Measurements from ENCODE around the gene SLC5A12.

Gene SLC5A12

DNA sequence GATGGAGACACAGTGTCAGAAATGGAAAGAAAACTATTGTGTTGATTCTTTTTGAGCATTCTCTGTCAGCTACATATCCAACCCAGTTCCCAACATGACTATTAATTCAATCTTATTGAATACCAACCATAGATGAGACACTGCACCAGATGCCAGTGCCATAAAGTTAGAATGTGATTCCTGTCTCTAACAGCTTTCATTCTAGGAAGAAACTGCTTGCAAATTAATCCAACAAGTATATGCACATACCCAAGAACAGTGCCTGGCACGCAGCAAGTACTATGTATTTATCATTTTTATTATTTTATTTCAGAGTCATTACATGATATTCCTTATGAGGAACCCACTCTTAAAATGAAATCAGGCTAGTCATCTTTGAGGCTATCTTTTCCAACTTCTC lies 34.5 kb downstream of the SLC5A12 start:
- H3K4me3 ChIP-seq (ENCODE audit: insufficient read depth, low read length, poor library complexity, severe bottlenecking) = no peak overlapping the region
- H3K9me3 ChIP-seq (ENCODE audit: insufficient read depth, low read length) = no peaks in the 10 kb centered on the region
- H3F3A ChIP-seq (ENCODE audit: insufficient read depth) = no peaks in the 10 kb centered on the region
- no peaks in the 10 kb centered on the region for H3K36me3 ChIP-seq (ENCODE audit: low read length)
- H3K4me2 ChIP-seq (ENCODE audit: low read depth, low read length, poor library complexity, severe bottlenecking) = no peak overlapping the region
- H2AFZ ChIP-seq (ENCODE audit: low read depth, low read length, severe bottlenecking) = no peak overlapping the region
- no peak overlapping the region for H3K9ac ChIP-seq (ENCODE audit: low read length)
- TF ChIP-seq, protein P1, sequence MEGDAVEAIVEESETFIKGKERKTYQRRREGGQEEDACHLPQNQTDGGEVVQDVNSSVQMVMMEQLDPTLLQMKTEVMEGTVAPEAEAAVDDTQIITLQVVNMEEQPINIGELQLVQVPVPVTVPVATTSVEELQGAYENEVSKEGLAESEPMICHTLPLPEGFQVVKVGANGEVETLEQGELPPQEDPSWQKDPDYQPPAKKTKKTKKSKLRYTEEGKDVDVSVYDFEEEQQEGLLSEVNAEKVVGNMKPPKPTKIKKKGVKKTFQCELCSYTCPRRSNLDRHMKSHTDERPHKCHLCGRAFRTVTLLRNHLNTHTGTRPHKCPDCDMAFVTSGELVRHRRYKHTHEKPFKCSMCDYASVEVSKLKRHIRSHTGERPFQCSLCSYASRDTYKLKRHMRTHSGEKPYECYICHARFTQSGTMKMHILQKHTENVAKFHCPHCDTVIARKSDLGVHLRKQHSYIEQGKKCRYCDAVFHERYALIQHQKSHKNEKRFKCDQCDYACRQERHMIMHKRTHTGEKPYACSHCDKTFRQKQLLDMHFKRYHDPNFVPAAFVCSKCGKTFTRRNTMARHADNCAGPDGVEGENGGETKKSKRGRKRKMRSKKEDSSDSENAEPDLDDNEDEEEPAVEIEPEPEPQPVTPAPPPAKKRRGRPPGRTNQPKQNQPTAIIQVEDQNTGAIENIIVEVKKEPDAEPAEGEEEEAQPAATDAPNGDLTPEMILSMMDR (IDR thresholded peaks at IDR 0.05; ENCODE audit: insufficient read depth, low read length, poor library complexity, severe bottlenecking) = no peak
- no peak for TF ChIP-seq EZH2phosphoT487 (conservative IDR thresholded peaks at IDR 0.05; ENCODE audit: low read length)
- H3K9me2 ChIP-seq (replicated peaks; ENCODE audit: insufficient read depth, low read length) = no peaks in the 10 kb centered on the region
- H3K27me3 ChIP-seq (ENCODE audit: low read length) = no peaks in the 10 kb centered on the region
- H3K79me2 ChIP-seq (ENCODE audit: insufficient read depth, low read length) = no peaks in the 10 kb centered on the region
- H3K27ac ChIP-seq (ENCODE audit: low read depth, low read length) = no peak overlapping the region
- no peaks in the 10 kb centered on the region for H4K20me1 ChIP-seq (ENCODE audit: low read depth, low read length)

DNA sequence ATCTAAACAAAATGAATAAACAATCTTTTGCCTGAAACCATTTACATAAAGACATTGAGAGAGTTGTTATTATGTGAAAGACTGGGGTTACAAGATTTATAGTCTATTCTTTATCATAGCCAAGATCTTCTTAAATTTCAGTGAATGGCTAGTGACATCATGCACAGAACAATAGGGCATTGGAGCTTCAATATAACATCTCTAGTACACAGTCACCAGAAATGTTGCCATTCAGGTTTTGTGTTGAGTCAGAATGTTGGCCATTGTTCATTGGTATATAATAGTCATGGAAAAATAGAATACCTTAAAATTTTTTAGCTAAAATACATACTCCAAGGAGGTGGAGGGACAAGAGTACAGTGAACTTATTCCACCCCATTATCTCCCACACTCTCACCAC lies 44.3 kb downstream of the SLC5A12 start:
- no peak overlapping the region for H2AFZ ChIP-seq (ENCODE audit: low read depth, low read length, severe bottlenecking)
- H4K20me1 ChIP-seq (ENCODE audit: low read depth, low read length) = no peaks in the 10 kb centered on the region
- no peaks in the 10 kb centered on the region for H3K27me3 ChIP-seq (ENCODE audit: low read length)
- no peaks in the 10 kb centered on the region for H3K9me3 ChIP-seq (ENCODE audit: insufficient read depth, low read length)
- no peak overlapping the region for H3K9ac ChIP-seq (ENCODE audit: low read length)
- H3K79me2 ChIP-seq (ENCODE audit: insufficient read depth, low read length) = no peaks in the 10 kb centered on the region
- H3F3A ChIP-seq (ENCODE audit: insufficient read depth) = no peaks in the 10 kb centered on the region
- H3K36me3 ChIP-seq (ENCODE audit: low read length) = no peaks in the 10 kb centered on the region
- no peak overlapping the region for H3K4me3 ChIP-seq (ENCODE audit: insufficient read depth, low read length, poor library complexity, severe bottlenecking)
- TF ChIP-seq, protein P1 (IDR thresholded peaks at IDR 0.05; ENCODE audit: insufficient read depth, low read length, poor library complexity, severe bottlenecking) = no peak
- TF ChIP-seq EZH2phosphoT487 (conservative IDR thresholded peaks at IDR 0.05; ENCODE audit: low read length) = no peak
- H3K9me2 ChIP-seq (replicated peaks; ENCODE audit: insufficient read depth, low read length) = no peaks in the 10 kb centered on the region
- H3K4me2 ChIP-seq (ENCODE audit: low read depth, low read length, poor library complexity, severe bottlenecking) = no peak overlapping the region
- H3K27ac ChIP-seq (ENCODE audit: low read depth, low read length) = no peak overlapping the region

DNA sequence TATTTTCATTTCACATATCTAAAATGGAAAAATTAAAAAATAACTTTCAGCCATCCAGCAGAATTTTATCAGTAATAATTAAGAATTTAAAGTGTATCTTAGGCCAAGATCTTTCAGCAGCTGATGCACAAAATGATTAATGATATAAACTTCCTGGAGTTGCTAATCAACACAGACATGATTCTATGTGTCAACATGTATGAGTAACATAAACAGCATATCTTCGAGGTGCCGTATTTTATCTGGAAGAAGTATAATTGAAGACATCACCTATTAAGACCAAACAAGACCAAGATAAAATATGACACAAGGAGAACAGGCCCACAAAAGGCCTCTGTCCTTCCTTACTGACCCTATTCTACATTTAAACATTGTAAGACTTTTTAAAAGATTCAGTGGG lies 45.2 kb downstream of the SLC5A12 start:
- no peaks in the 10 kb centered on the region for H3K79me2 ChIP-seq (ENCODE audit: insufficient read depth, low read length)
- no peaks in the 10 kb centered on the region for H4K20me1 ChIP-seq (ENCODE audit: low read depth, low read length)
- H3K36me3 ChIP-seq (ENCODE audit: low read length) = no peaks in the 10 kb centered on the region
- no peak overlapping the region for H3K9ac ChIP-seq (ENCODE audit: low read length)
- no peaks in the 10 kb centered on the region for H3F3A ChIP-seq (ENCODE audit: insufficient read depth)
- H3K4me3 ChIP-seq (ENCODE audit: insufficient read depth, low read length, poor library complexity, severe bottlenecking) = no peak overlapping the region
- H3K4me2 ChIP-seq (ENCODE audit: low read depth, low read length, poor library complexity, severe bottlenecking) = no peak overlapping the region
- no peak overlapping the region for H2AFZ ChIP-seq (ENCODE audit: low read depth, low read length, severe bottlenecking)
- TF ChIP-seq EZH2phosphoT487 (conservative IDR thresholded peaks at IDR 0.05; ENCODE audit: low read length) = no peak
- TF ChIP-seq, protein P1 (IDR thresholded peaks at IDR 0.05; ENCODE audit: insufficient read depth, low read length, poor library complexity, severe bottlenecking) = no peak
- no peaks in the 10 kb centered on the region for H3K9me2 ChIP-seq (replicated peaks; ENCODE audit: insufficient read depth, low read length)
- H3K9me3 ChIP-seq (ENCODE audit: insufficient read depth, low read length) = no peaks in the 10 kb centered on the region
- H3K27me3 ChIP-seq (ENCODE audit: low read length) = no peaks in the 10 kb centered on the region
- H3K27ac ChIP-seq (ENCODE audit: low read depth, low read length) = no peak overlapping the region
